Neural cell (in vitro differentiated cells): ENCODE results near the gene MAGI2. TPM values are rescaled to one million over a fixed set of nuclear protein-coding genes. Genes with fewer than 3 reads are reported as not detected.

Source experiments
- H2AFZ ChIP-seq: fragments of 200-600, 300-800 bp; sonication (generic), shearing (Covaris generic); 2 replicates; pipeline ENCODE4 v1.6.0; 2014; ENCODE audit warnings: low read depth, mild to moderate bottlenecking, antibody characterized with exemption, low read length, moderate library complexity
- H3F3A ChIP-seq: fragments of 200-600 bp; shearing (Covaris generic); 2 replicates; pipeline ENCODE4 v1.6.1; 2016; ENCODE audit warnings: mild to moderate bottlenecking, moderate library complexity, mixed read lengths, antibody characterized with exemption, low read length; ENCODE audit not compliant: insufficient read depth, poor library complexity, severe bottlenecking
- H3K27ac ChIP-seq: fragments of 200-600, 300-800 bp; sonication (generic), shearing (Covaris generic); 2 replicates; pipeline ENCODE4 v1.5.1; 2014; ENCODE audit warnings: mild to moderate bottlenecking, low read length, moderate library complexity
- H3K27me3 ChIP-seq: fragments of 300-800, 200-600 bp; sonication (generic), shearing (Covaris generic); 2 replicates; pipeline ENCODE4 v1.6.0; 2014; ENCODE audit warnings: mild to moderate bottlenecking, low read depth, low read length, moderate library complexity; ENCODE audit not compliant: insufficient read depth
- H3K36me3 ChIP-seq: fragments of 300-800, 200-600 bp; sonication (generic), shearing (Covaris generic); 2 replicates; pipeline ENCODE4 v1.5.1; 2014; ENCODE audit warnings: mild to moderate bottlenecking, antibody characterized with exemption, low read length, moderate library complexity; ENCODE audit not compliant: insufficient read depth
- H3K4me2 ChIP-seq: fragments of 300-800, 200-600 bp; sonication (generic), shearing (Covaris generic); 2 replicates; pipeline ENCODE4 v1.6.0; 2014; ENCODE audit warnings: mild to moderate bottlenecking, low read length
- H3K4me3 ChIP-seq: fragments of 300-800, 200-600 bp; sonication (generic), shearing (Covaris generic); 2 replicates; pipeline ENCODE4 v1.5.1; 2014; ENCODE audit warnings: mild to moderate bottlenecking, low read length, moderate library complexity
- H3K79me2 ChIP-seq: fragments of 200-600 bp; shearing (Covaris generic); replicated peaks from 2 replicates; pipeline ENCODE4 v1.6.0; 2014; ENCODE audit warnings: mild to moderate bottlenecking, low read length, moderate library complexity; ENCODE audit not compliant: insufficient read depth
- H3K9ac ChIP-seq: fragments of 300-800, 200-600 bp; sonication (generic), shearing (Covaris generic); 2 replicates; pipeline ENCODE4 v1.6.1; 2016; ENCODE audit warnings: mild to moderate bottlenecking, low read length, mixed read lengths
- H3K9me2 ChIP-seq: fragments of 200-600 bp; shearing (Covaris generic); 2 replicates; pipeline ENCODE4 v1.6.1; 2016; ENCODE audit warnings: mild to moderate bottlenecking, low read length, mixed read lengths; ENCODE audit not compliant: insufficient read depth
- H3K9me3 ChIP-seq: fragments of 200-600, 300-800 bp; sonication (generic), shearing (Covaris generic); 2 replicates; pipeline ENCODE4 v1.6.1; 2016; ENCODE audit warnings: mild to moderate bottlenecking, mixed run types, low read length, moderate library complexity, mixed read lengths
- H4K20me1 ChIP-seq: fragments of 200-600 bp; shearing (Covaris generic); 2 replicates; pipeline ENCODE4 v1.6.1; 2016; ENCODE audit warnings: mild to moderate bottlenecking, mixed run types; ENCODE audit not compliant: insufficient read depth
- EP300 ChIP-seq: fragments of 450-650 bp; conservative IDR thresholded peaks from 2 replicates; pipeline ENCODE4 v1.6.1; 2014; ENCODE audit warnings: antibody characterized with exemption, mild to moderate bottlenecking, moderate library complexity; ENCODE audit not compliant: poor library complexity, severe bottlenecking
- EZH2 ChIP-seq: fragments of 200-600, 300-800 bp; shearing (Covaris generic), sonication (generic); IDR thresholded peaks from 2 replicates; pipeline ENCODE4 v1.6.1; 2014; ENCODE audit warnings: antibody characterized with exemption, low read length, borderline replicate concordance, mild to moderate bottlenecking; ENCODE audit not compliant: insufficient read depth, poor library complexity, severe bottlenecking
- MXI1 ChIP-seq: fragments of 450-650 bp; conservative IDR thresholded peaks from 2 replicates; pipeline ENCODE4 v1.6.1; 2014; ENCODE audit warnings: antibody characterized with exemption, mild to moderate bottlenecking; ENCODE audit not compliant: poor library complexity, severe bottlenecking
- POLR2AphosphoS5 ChIP-seq: IDR thresholded peaks from 2 replicates; pipeline ENCODE4 v1.6.1; 2012
- RAD21 ChIP-seq: fragments of 450-650 bp; conservative IDR thresholded peaks from 2 replicates; pipeline ENCODE4 v1.6.1; 2014; ENCODE audit warnings: antibody characterized with exemption, mild to moderate bottlenecking, moderate library complexity
- REST ChIP-seq: IDR thresholded peaks from 2 replicates; pipeline ENCODE4 v1.6.1; 2012; ENCODE audit warnings: borderline replicate concordance
- SMC3 ChIP-seq: fragments of 450-650 bp; conservative IDR thresholded peaks from 2 replicates; pipeline ENCODE4 v1.6.1; 2014; ENCODE audit warnings: antibody characterized with exemption, mild to moderate bottlenecking, moderate library complexity; ENCODE audit not compliant: poor library complexity
- TAF1 ChIP-seq: IDR thresholded peaks from 2 replicates; pipeline ENCODE4 v1.6.1; 2012; ENCODE audit warnings: low read depth
- polyA plus RNA-seq: library from polyadenylated mRNA; depleted of rRNA; stranded (reverse); fragments of >200 nt; gene quantifications from 2 replicates; pipeline ENCODE4 v1.2.3, GENCODE V29; 2014
- TF ChIP-seq, protein P1 (sequence below): fragments of 450-650 bp; IDR thresholded peaks from 2 replicates; pipeline ENCODE4 v1.5.1; 2014; ENCODE audit warnings: antibody characterized with exemption, mild to moderate bottlenecking, moderate library complexity; ENCODE audit not compliant: poor library complexity, severe bottlenecking

Gene MAGI2
- polyA plus RNA-seq, 1 donor from 2014 or later: 19.3 TPM

DNA sequence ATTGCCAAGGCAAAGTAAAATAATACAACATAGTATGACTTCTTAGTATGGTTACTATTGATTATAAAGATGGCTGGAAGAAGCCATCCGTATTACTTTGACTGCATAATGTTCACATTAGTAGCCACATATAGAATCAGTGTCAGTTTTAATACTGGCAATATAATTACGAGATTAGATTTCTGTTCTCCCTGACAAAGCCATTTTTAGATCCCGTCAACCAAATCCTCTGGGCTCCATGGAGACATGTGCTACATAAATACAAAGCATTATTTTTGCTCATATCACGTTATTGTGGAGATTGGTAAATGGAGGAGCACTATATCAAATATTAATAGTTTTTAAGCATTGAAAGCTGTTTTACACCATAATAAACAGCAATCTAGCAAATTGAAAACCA lies 124.0 kb downstream of the MAGI2 start:
- H3K9ac ChIP-seq: no peak overlapping the region
- H4K20me1 ChIP-seq: no peaks in the 10 kb centered on the region
- H3K79me2 ChIP-seq: no peaks in the 10 kb centered on the region
- no peaks in the 10 kb centered on the region for H3K27me3 ChIP-seq
- no peak overlapping the region for H3K4me3 ChIP-seq
- no peaks in the 10 kb centered on the region for H3K9me2 ChIP-seq
- no peaks in the 10 kb centered on the region for H3F3A ChIP-seq
- H3K36me3 ChIP-seq: no peaks in the 10 kb centered on the region
- TF ChIP-seq TAF1 (no peak), RAD21 (no peak), SMC3 (no peak), MXI1 (no peak), REST (no peak), EP300 (peak; percentile 67), POLR2AphosphoS5 (peak; percentile 57), EZH2 (no peak)
- TF ChIP-seq, protein P1, sequence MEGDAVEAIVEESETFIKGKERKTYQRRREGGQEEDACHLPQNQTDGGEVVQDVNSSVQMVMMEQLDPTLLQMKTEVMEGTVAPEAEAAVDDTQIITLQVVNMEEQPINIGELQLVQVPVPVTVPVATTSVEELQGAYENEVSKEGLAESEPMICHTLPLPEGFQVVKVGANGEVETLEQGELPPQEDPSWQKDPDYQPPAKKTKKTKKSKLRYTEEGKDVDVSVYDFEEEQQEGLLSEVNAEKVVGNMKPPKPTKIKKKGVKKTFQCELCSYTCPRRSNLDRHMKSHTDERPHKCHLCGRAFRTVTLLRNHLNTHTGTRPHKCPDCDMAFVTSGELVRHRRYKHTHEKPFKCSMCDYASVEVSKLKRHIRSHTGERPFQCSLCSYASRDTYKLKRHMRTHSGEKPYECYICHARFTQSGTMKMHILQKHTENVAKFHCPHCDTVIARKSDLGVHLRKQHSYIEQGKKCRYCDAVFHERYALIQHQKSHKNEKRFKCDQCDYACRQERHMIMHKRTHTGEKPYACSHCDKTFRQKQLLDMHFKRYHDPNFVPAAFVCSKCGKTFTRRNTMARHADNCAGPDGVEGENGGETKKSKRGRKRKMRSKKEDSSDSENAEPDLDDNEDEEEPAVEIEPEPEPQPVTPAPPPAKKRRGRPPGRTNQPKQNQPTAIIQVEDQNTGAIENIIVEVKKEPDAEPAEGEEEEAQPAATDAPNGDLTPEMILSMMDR: no peak
- H3K4me2 ChIP-seq: no peak overlapping the region
- H3K9me3 ChIP-seq: no peaks in the 10 kb centered on the region
- H3K27ac ChIP-seq: no peak overlapping the region
- no peak overlapping the region for H2AFZ ChIP-seq

GRCh38 chr7:79320741-79321473 lies 132.6 kb downstream of the MAGI2 start:
- TF ChIP-seq, protein P1: no peak
- TF ChIP-seq MXI1 (no peak), TAF1 (no peak)
- Histone ChIP-seq H2AFZ (no peak overlapping the region), H3K4me2 (no peak overlapping the region)

More at GRCh38 chr7:79320741-79321473, 132.6 kb downstream of the MAGI2 start:
- Histone ChIP-seq H3K4me3 (no peak overlapping the region), H3K9me3 (no peaks in the 10 kb centered on the region), H3K9ac (no peak overlapping the region), H3K27me3 (no peaks in the 10 kb centered on the region), H4K20me1 (no peaks in the 10 kb centered on the region), H3F3A (no peaks in the 10 kb centered on the region), H3K9me2 (no peaks in the 10 kb centered on the region), H3K27ac (no peak overlapping the region), H3K79me2 (no peaks in the 10 kb centered on the region), H3K36me3 (no peaks in the 10 kb centered on the region)
